COLO829 (cell line): Measurements from ENCODE around the gene SLC25A42.
"Not testable (repeated sequence)": the region's sequence is repeated elsewhere in the genome, so short reads cannot be mapped to it uniquely, and the experiment has no call there.

Experiments used
- DNase-seq: peaks from one replicate; pipeline ENCODE4 v3.0.0; 2012; ENCODE audit warnings: low spot score

SLC25A42 gene

GRCh38 chr19:19105365-19106055 lies 41.7 kb downstream of the SLC25A42 start:
- DNase-seq: peak; percentile 58

- no peak for DNase-seq
Measured at GRCh38 chr19:19106056-19106551, 42.3 kb downstream of the SLC25A42 start.

GRCh38 chr19:19106938-19107337 lies 43.1 kb downstream of the SLC25A42 start:
- not testable (repeated sequence) for DNase-seq

GRCh38 chr19:19107654-19108053 lies 43.9 kb downstream of the SLC25A42 start:
- no peak for DNase-seq

- DNase-seq: no peak
Measured at GRCh38 chr19:19109601-19110000, 45.8 kb downstream of the SLC25A42 start.

GRCh38 chr19:19110410-19111135 lies 46.8 kb downstream of the SLC25A42 start:
- no peak for DNase-seq

GRCh38 chr19:19111136-19111835 lies 47.5 kb downstream of the SLC25A42 start:
- DNase-seq: no peak

GRCh38 chr19:19111967-19112580 lies 48.3 kb downstream of the SLC25A42 start:
- DNase-seq: no peak

- DNase-seq: peak; percentile 41
Measured at GRCh38 chr19:19113040-19113626, 49.3 kb downstream of the SLC25A42 start.

- DNase-seq: peak; percentile 33
Measured at GRCh38 chr19:19115954-19116353, 52.2 kb downstream of the SLC25A42 start.

- DNase-seq: no peak
Measured at GRCh38 chr19:19119325-19120237, 55.8 kb downstream of the SLC25A42 start.

- no peak for DNase-seq
Measured at GRCh38 chr19:19120308-19121231, 56.8 kb downstream of the SLC25A42 start.

GRCh38 chr19:19121371-19121770 lies 57.6 kb downstream of the SLC25A42 start:
- DNase-seq: no peak

GRCh38 chr19:19122902-19123301 lies 59.1 kb downstream of the SLC25A42 start:
- DNase-seq: no peak

GRCh38 chr19:19123386-19123785 lies 59.6 kb downstream of the SLC25A42 start:
- DNase-seq: no peak

GRCh38 chr19:19126102-19126501 lies 62.3 kb downstream of the SLC25A42 start:
- no peak for DNase-seq

- DNase-seq: no peak
Measured at GRCh38 chr19:19131989-19132388, 68.2 kb downstream of the SLC25A42 start.

- DNase-seq: no peak
Measured at GRCh38 chr19:19132912-19133311, 69.1 kb downstream of the SLC25A42 start.

GRCh38 chr19:19133985-19134384 lies 70.2 kb downstream of the SLC25A42 start:
- DNase-seq: no peak

GRCh38 chr19:19134687-19135158 lies 70.9 kb downstream of the SLC25A42 start:
- DNase-seq: no peak
